ENCODE measurements around the gene ZDHHC3. TPM values are rescaled to one million over a fixed set of nuclear protein-coding genes. Genes with fewer than 3 reads are reported as not detected.

The ZDHHC3 gene
- polyA plus RNA-seq, 1 of the 3 experiments (the other 2 are of a cell fraction): 60.7 TPM

GRCh38 chr3:44948239-44948638, 27.7 kb downstream of the ZDHHC3 start:
- Histone ChIP-seq H3K79me2 (ENCODE audit: insufficient read depth) (no peaks in the 10 kb centered on the region; the same call in none of the 2 replicates), H3K27me3 (ENCODE audit: insufficient read depth) (no peaks in the 10 kb centered on the region), H3K9ac (no peak overlapping the region), H3K4me1 (ENCODE audit: control insufficient read depth in 1 of 2, insufficient read depth in 2 of 2, low read depth in 1 of 2, low read length in 1 of 2) (peaks cover 0 to 4% of the 10 kb centered on the region in 2 experiments; a peak in 1 of 4 replicates), H3F3A (replicated peaks; ENCODE audit: insufficient read depth) (no peaks in the 10 kb centered on the region), H4K20me1 (ENCODE audit: insufficient read depth) (no peaks in the 10 kb centered on the region), H3K27ac (ENCODE audit: low read depth in 2 of 2, low read length in 1 of 2) (no peak overlapping the region), H2AFZ (ENCODE audit: low read depth) (no peak overlapping the region), H3K36me3 (replicated peaks in 1 of 2; ENCODE audit: control insufficient read depth in 1 of 2, insufficient read depth in 2 of 2, low read length in 1 of 2) (peaks cover 0 to 9% of the 10 kb centered on the region in 2 experiments), H3K9me3 (no peaks in the 10 kb centered on the region), H3K9me2 (no peaks in the 10 kb centered on the region), H3K4me2 (no peak overlapping the region), H3K4me3 (ENCODE audit: low read depth in 2 of 2, low read length in 1 of 2) (no peak overlapping the region)
- POLR2A ChIA-PET: no interaction called here
- TF ChIP-seq JUND (IDR thresholded peaks at IDR 0.05) (no peak), MXI1 (IDR thresholded peaks at IDR 0.05; ENCODE audit: low read depth, low read length) (no peak)
- 97% methylated on average over 3 of the region's 3 CpGs for WGBS (ENCODE audit: low lambda C conversion rate)
- CTCF ChIA-PET: no interaction called here
- no peak for DNase-seq

- no peak overlapping the region for H2AFZ ChIP-seq (ENCODE audit: low read depth)
- no peaks in the 10 kb centered on the region for H3K9me2 ChIP-seq
- H3K79me2 ChIP-seq (ENCODE audit: insufficient read depth): peaks cover 4% of the 10 kb centered on the region; the same call in 1 of the 2 replicates
- no peak for DNase-seq
- H3F3A ChIP-seq (replicated peaks; ENCODE audit: insufficient read depth): no peaks in the 10 kb centered on the region
- no peak overlapping the region; the same call in 1 of the 2 replicates for H3K4me2 ChIP-seq
- 0 out of 2 replicates have a peak, but pooled peaks have one; percentile 23 for TF ChIP-seq JUND (IDR thresholded peaks at IDR 0.05)
- TF ChIP-seq FOSL2 (IDR thresholded peaks at IDR 0.05; ENCODE audit: borderline replicate concordance, low read depth): peak; percentile 74; the same call in 1 of the 2 replicates
- TF ChIP-seq ELF1 (IDR thresholded peaks at IDR 0.05): no peak
- no peak overlapping the region for H3K27ac ChIP-seq (ENCODE audit: low read depth in 2 of 2, low read length in 1 of 2)
- H3K9me3 ChIP-seq: no peaks in the 10 kb centered on the region
- H3K4me1 ChIP-seq (ENCODE audit: control insufficient read depth in 1 of 2, insufficient read depth in 2 of 2, low read depth in 1 of 2, low read length in 1 of 2): peaks cover 0 to 2% of the 10 kb centered on the region in 2 experiments; a peak in 1 of 4 replicates
- H3K9ac ChIP-seq: no peak overlapping the region
- ChIA-PET CTCF (no interaction called here), POLR2A (no interaction called here)
- WGBS (ENCODE audit: low lambda C conversion rate): 75% methylated on average over 9 of the region's 9 CpGs
- H3K4me3 ChIP-seq (ENCODE audit: low read depth in 2 of 2, low read length in 1 of 2): no peak overlapping the region
- no peaks in the 10 kb centered on the region for H3K27me3 ChIP-seq (ENCODE audit: insufficient read depth)
- H4K20me1 ChIP-seq (ENCODE audit: insufficient read depth): no peaks in the 10 kb centered on the region
- peaks cover 0 to 31% of the 10 kb centered on the region in 2 experiments for H3K36me3 ChIP-seq (replicated peaks in 1 of 2; ENCODE audit: control insufficient read depth in 1 of 2, insufficient read depth in 2 of 2, low read length in 1 of 2)
Observed at GRCh38 chr3:44942202-44942921, 33.6 kb downstream of the ZDHHC3 start.

GRCh38 chr3:44939581-44940036, 36.4 kb downstream of the ZDHHC3 start:
- H3K9ac ChIP-seq: no peak overlapping the region
- H3K79me2 ChIP-seq (ENCODE audit: insufficient read depth): peaks cover 13% of the 10 kb centered on the region; the same call in 1 of the 2 replicates
- no peaks in the 10 kb centered on the region for H4K20me1 ChIP-seq (ENCODE audit: insufficient read depth)
- 89% methylated on average over 5 of the region's 6 CpGs for WGBS (ENCODE audit: low lambda C conversion rate)
- no peak overlapping the region for H3K4me2 ChIP-seq
- no peaks in the 10 kb centered on the region for H3K9me2 ChIP-seq
- ChIA-PET CTCF (no interaction called here), POLR2A (no interaction called here)
- H3K4me1 ChIP-seq (ENCODE audit: control insufficient read depth in 1 of 2, insufficient read depth in 2 of 2, low read depth in 1 of 2, low read length in 1 of 2): no peaks in the 10 kb centered on the region; a peak in 1 of 4 replicates
- no peak for TF ChIP-seq ELF1 (IDR thresholded peaks at IDR 0.05)
- no peak for TF ChIP-seq FOXJ3 (CRISPR knock-in tag; IDR thresholded peaks at IDR 0.05)
- H3K9me3 ChIP-seq: no peaks in the 10 kb centered on the region
- no peaks in the 10 kb centered on the region for H3F3A ChIP-seq (replicated peaks; ENCODE audit: insufficient read depth)
- H3K36me3 ChIP-seq (replicated peaks in 1 of 2; ENCODE audit: control insufficient read depth in 1 of 2, insufficient read depth in 2 of 2, low read length in 1 of 2): peaks cover 3 to 26% of the 10 kb centered on the region in 2 experiments
- H2AFZ ChIP-seq (ENCODE audit: low read depth): no peak overlapping the region
- no peak overlapping the region; a peak in 1 of 4 replicates for H3K27ac ChIP-seq (ENCODE audit: low read depth in 2 of 2, low read length in 1 of 2)
- H3K27me3 ChIP-seq (ENCODE audit: insufficient read depth): no peaks in the 10 kb centered on the region
- no peak for DNase-seq
- no peak overlapping the region for H3K4me3 ChIP-seq (ENCODE audit: low read depth in 2 of 2, low read length in 1 of 2)
